HG02970 (cell line): ENCODE results near the gene PARD3.
"Not testable (repeated sequence)": the region's sequence is repeated elsewhere in the genome, so short reads cannot be mapped to it uniquely, and the experiment has no call there.

Source experiments
- ATAC-seq: cut with Tn5 transposase; IDR thresholded peaks from one replicate; pipeline ENCODE4 v1.9.1; 2021; ENCODE audit warnings: mild to moderate bottlenecking, moderate library complexity, moderate number of reproducible peaks; ENCODE audit not compliant: unreplicated experiment, low FRiP score

PARD3 gene

GRCh38 chr10:34771106-34771505 lies 44.0 kb downstream of the PARD3 start:
- ATAC-seq = no peak

GRCh38 chr10:34769899-34770298 lies 45.2 kb downstream of the PARD3 start:
- ATAC-seq = no peak

DNA sequence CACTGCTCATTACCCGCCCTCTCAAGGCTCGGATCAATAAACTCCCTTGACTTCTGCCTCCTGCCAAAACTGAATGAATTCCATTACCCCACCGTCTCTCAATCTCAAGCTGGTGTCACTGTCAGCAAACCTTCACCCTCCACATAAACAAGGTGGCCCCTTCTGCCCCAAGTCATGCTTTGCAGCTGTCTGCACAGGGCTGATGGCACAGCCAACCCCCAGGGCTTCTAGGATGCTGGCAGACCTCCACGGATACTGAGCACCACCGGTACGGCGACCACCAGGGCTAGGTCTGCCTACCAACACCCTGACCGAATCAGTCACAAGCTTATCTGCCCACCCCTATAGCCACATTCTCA lies 46.1 kb downstream of the PARD3 start:
- ATAC-seq = no peak

GRCh38 chr10:34768261-34768971 lies 46.7 kb downstream of the PARD3 start:
- no peak for ATAC-seq

GRCh38 chr10:34766811-34767494 lies 48.1 kb downstream of the PARD3 start:
- ATAC-seq = no peak

DNA sequence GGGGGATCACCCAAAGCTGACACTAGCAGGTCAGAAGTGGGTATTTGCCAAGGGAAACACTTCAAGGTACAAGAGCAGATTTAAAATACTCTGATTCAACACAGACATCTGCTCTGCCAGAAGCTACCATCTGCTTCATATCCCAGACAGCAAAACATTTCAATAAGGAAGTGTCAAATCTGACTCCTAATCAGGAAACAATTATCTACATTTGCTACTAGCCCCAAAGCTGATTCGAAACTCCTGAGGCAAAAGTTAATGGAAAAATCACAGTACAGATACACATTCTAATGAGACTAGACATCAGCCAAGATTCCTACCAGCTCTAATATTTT lies 48.9 kb downstream of the PARD3 start:
- ATAC-seq = no peak

GRCh38 chr10:34764472-34764946 lies 50.6 kb downstream of the PARD3 start:
- ATAC-seq = no peak

- ATAC-seq = no peak
These were observed 52.3 kb downstream of the PARD3 start for GRCh38 chr10:34762603-34763299.

- no peak for ATAC-seq
These were observed 52.9 kb downstream of the PARD3 start for GRCh38 chr10:34762156-34762555.

- ATAC-seq = no peak
These were observed 53.6 kb downstream of the PARD3 start for GRCh38 chr10:34761453-34761852.

DNA sequence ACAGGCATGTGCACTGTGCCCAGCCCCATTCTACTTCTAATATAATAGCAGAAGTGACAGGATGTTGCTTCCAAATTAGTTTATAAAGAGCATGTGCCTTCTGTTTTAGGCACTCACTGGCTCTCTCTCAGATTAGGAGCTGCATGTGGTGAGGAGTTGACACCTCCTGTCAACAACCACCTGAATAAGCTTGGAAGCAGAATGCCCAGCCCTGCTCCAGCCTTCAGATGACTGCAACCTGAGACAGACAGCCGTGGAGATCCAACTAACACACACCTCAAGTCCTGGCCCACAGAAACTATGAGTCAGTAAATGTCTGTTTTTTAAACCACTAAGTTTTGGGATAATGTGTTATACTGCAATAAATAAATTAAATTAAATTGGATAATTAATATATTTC lies 54.5 kb downstream of the PARD3 start:
- ATAC-seq = no peak

- ATAC-seq = no peak
These were observed 55.3 kb downstream of the PARD3 start for GRCh38 chr10:34759837-34760215.

DNA sequence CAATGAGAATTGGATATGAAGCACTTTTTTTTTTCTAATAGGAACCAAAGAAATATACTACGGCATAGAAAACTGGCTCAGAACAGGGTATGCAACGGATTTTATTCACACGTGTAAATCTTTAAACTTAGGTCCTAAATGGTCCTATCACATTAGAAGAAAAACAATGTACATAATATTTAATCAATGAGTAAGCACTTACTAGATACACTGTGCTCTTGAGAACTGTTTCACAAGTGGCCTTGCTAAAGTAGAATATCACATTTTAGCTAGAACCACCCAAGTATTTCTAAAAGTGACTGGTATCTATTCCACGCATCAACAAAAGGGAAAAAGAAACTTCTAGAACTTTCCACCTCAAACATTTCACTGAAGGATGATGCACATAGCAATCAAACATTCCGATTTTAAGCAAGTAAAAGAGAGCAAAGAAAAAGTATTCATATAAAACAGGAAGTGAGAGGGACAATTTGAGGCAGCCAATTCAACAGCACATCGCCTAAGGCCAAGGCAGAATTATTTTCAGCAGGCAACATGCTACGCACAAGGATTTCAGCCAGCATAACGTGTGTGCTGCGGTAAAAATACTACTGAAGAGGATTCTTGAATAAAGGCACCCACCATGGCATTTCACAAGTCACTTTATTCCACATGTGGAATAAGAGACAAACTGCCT lies 55.8 kb downstream of the PARD3 start:
- ATAC-seq = no peak

- no peak for ATAC-seq
These were observed 56.6 kb downstream of the PARD3 start for GRCh38 chr10:34758447-34758996.

- no peak for ATAC-seq
These were observed 57.2 kb downstream of the PARD3 start for GRCh38 chr10:34757933-34758332.

DNA sequence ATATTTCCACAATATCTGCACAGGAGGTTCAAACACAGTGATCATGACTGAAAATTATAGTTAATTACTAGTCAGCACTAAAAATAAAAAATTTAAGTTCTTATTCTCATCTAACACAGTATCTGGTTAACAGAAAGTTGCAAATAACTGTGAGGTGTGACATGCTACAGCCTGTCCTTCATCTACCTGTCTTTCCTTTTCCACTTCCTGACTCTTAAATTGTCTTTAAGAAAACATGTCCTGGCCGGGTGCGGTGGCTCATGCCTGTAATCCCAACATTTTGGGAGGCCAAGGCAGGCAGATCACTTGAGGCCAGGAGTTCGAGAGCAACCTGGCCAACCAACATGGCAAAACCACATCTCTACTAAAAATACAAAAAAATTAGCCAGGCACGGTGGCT lies 57.9 kb downstream of the PARD3 start:
- not testable (repeated sequence) for ATAC-seq

- ATAC-seq = no peak
These were observed 58.5 kb downstream of the PARD3 start for GRCh38 chr10:34756584-34756983.

DNA sequence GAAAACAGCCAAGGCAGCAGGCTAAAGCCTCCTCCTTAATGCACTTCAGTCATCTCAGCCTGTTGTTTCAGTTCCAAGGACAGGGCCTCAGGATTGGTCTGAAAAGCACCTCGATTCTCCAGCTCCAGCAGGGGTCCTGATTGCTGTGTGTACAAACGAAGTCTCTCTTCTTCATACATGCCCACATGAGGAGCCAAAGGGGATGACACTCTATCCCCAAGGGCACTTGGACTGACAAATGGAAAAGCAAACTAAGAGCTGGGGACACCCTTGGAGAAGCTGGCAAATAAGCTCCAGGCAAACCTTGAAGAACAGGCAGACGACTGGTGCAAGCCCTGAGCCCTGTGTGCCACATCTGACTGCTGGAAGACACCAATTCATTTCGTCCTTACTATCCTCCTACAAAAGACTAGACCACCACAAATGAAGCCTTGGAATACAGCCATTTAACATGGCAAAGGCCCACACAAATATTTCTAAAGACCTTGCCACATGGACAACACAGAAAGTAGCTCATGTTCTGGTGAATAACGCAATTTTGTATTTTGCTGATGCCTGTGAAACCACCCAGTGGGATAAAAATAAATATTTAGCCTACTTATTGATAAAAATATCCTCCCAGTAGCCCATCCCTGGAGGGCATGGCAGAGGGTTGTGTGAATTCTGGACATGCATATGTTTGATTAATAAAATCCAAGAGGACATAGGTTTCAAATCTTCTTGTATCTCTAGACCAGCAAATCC lies 61.9 kb downstream of the PARD3 start:
- ATAC-seq = no peak

GRCh38 chr10:34751272-34751671 lies 63.8 kb downstream of the PARD3 start:
- ATAC-seq = no peak

DNA sequence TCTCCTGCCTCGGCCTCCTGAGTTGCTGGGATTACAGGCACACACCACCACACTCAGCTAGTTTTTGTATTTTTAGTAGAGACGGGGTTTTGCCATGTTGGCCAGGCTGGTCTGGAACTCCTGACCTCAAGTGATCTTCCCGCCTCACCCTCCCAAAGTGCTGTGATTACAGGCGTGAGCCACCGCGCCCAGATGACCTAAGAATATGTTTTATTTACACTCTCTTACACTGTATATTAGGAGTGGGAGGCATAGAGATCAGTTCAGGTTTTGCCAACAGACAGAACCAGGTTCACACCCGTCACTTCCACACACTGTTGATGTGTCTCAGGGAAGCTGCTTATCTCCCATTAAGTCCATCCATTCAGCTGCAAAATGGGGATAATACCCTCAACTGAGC lies 64.3 kb downstream of the PARD3 start:
- not testable (repeated sequence) for ATAC-seq
